ENCODE measurements around the gene HECTD4.

Gene HECTD4

DNA sequence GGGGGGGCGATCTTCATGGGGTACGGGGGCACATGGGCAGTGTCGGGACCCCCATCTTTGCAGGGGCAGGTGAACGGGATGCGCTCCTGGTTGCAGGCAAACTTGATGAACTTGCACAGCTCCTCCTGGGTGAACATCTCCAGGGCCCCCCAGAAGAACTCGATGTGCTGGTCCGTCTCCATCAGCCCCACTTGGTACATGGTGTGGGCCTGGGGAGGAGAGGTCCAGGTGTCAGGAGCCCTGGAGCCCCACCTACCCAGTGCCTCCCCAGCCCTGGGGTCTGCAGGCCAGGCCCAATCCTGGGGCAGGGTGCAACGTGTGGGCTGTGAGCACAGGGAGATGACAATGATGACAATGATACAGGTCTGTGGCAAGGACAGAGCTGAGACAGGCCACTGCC is 219.2 kb downstream of the HECTD4 start:
- Histone ChIP-seq H3K4me2 (ENCODE audit: low read depth, low read length, poor library complexity, severe bottlenecking) (no peak overlapping the region), H3K79me2 (ENCODE audit: insufficient read depth, low read length) (no peaks in the 10 kb centered on the region), H3K9me2 (replicated peaks; ENCODE audit: low read depth, low read length) (no peaks in the 10 kb centered on the region), H3K9ac (ENCODE audit: low read depth, low read length, poor library complexity, severe bottlenecking) (no peak overlapping the region), H3K36me3 (ENCODE audit: insufficient read depth, low read length) (peaks cover 18% of the 10 kb centered on the region; the same call in 1 of the 2 replicates), H3K9me3 (ENCODE audit: insufficient read depth, low read depth, low read length) (no peaks in the 10 kb centered on the region), H3K4me1 (ENCODE audit: insufficient read depth, low read length, poor library complexity, severe bottlenecking) (no peaks in the 10 kb centered on the region), H3K4me3 (ENCODE audit: low read length, poor library complexity, severe bottlenecking) (no peak overlapping the region), H3K27me3 (ENCODE audit: insufficient read depth, low read length, poor library complexity, severe bottlenecking) (no peaks in the 10 kb centered on the region), H3F3A (ENCODE audit: low read depth) (no peaks in the 10 kb centered on the region), H4K20me1 (ENCODE audit: insufficient read depth, low read length, poor library complexity, severe bottlenecking) (no peaks in the 10 kb centered on the region), H2AFZ (ENCODE audit: low read length) (no peak overlapping the region)
- no peak for TF ChIP-seq EZH2phosphoT487 (IDR thresholded peaks at IDR 0.05; ENCODE audit: borderline replicate concordance)
- TF ChIP-seq, protein P1, sequence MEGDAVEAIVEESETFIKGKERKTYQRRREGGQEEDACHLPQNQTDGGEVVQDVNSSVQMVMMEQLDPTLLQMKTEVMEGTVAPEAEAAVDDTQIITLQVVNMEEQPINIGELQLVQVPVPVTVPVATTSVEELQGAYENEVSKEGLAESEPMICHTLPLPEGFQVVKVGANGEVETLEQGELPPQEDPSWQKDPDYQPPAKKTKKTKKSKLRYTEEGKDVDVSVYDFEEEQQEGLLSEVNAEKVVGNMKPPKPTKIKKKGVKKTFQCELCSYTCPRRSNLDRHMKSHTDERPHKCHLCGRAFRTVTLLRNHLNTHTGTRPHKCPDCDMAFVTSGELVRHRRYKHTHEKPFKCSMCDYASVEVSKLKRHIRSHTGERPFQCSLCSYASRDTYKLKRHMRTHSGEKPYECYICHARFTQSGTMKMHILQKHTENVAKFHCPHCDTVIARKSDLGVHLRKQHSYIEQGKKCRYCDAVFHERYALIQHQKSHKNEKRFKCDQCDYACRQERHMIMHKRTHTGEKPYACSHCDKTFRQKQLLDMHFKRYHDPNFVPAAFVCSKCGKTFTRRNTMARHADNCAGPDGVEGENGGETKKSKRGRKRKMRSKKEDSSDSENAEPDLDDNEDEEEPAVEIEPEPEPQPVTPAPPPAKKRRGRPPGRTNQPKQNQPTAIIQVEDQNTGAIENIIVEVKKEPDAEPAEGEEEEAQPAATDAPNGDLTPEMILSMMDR (conservative IDR thresholded peaks at IDR 0.05; ENCODE audit: low read length) = no peak

DNA sequence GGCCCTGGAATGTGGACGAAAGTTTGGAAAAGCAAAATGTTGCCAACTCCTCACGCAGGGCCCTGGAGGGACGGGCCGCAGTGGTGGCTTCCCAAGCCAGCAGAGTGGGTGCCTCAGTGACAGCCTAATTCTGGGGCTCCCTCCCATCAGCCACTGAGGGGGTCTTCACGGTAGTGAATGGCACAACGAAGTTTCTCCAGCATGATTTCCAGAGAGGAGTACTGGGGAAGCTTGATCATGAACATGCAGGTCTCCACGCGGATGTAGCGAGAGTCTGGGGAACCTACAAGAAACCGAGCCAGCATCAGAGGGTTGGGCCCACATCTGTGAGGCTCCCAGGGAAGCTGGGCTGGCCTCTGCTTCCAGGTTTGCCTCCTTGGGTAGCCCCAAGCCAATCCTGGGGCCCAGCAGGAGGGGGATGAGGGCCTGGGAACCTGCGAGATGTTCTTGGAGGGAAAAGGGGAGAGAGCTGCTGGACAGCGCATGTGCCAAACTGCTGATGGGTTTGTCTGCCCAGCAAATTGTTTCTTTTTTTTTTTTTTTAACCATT is 219.9 kb downstream of the HECTD4 start:
- no peaks in the 10 kb centered on the region for H4K20me1 ChIP-seq (ENCODE audit: insufficient read depth, low read length, poor library complexity, severe bottlenecking)
- peaks cover 18% of the 10 kb centered on the region; the same call in 1 of the 2 replicates for H3K36me3 ChIP-seq (ENCODE audit: insufficient read depth, low read length)
- H3K9ac ChIP-seq (ENCODE audit: low read depth, low read length, poor library complexity, severe bottlenecking) = no peak overlapping the region
- no peaks in the 10 kb centered on the region for H3K9me3 ChIP-seq (ENCODE audit: insufficient read depth, low read depth, low read length)
- TF ChIP-seq, protein P1 (conservative IDR thresholded peaks at IDR 0.05; ENCODE audit: low read length) = no peak
- TF ChIP-seq EZH2phosphoT487 (IDR thresholded peaks at IDR 0.05; ENCODE audit: borderline replicate concordance) = no peak
- H3K79me2 ChIP-seq (ENCODE audit: insufficient read depth, low read length) = no peaks in the 10 kb centered on the region
- H3K4me1 ChIP-seq (ENCODE audit: insufficient read depth, low read length, poor library complexity, severe bottlenecking) = no peaks in the 10 kb centered on the region
- no peak overlapping the region for H2AFZ ChIP-seq (ENCODE audit: low read length)
- H3K27me3 ChIP-seq (ENCODE audit: insufficient read depth, low read length, poor library complexity, severe bottlenecking) = no peaks in the 10 kb centered on the region
- H3F3A ChIP-seq (ENCODE audit: low read depth) = no peaks in the 10 kb centered on the region
- H3K9me2 ChIP-seq (replicated peaks; ENCODE audit: low read depth, low read length) = no peaks in the 10 kb centered on the region
- no peak overlapping the region for H3K4me3 ChIP-seq (ENCODE audit: low read length, poor library complexity, severe bottlenecking)
- H3K4me2 ChIP-seq (ENCODE audit: low read depth, low read length, poor library complexity, severe bottlenecking) = no peak overlapping the region

- Histone ChIP-seq H3K4me3 (ENCODE audit: low read length, poor library complexity, severe bottlenecking) (no peak overlapping the region), H3K4me2 (ENCODE audit: low read depth, low read length, poor library complexity, severe bottlenecking) (no peak overlapping the region), H3K4me1 (ENCODE audit: insufficient read depth, low read length, poor library complexity, severe bottlenecking) (no peaks in the 10 kb centered on the region), H3F3A (ENCODE audit: low read depth) (no peaks in the 10 kb centered on the region), H3K27me3 (ENCODE audit: insufficient read depth, low read length, poor library complexity, severe bottlenecking) (no peaks in the 10 kb centered on the region), H3K9ac (ENCODE audit: low read depth, low read length, poor library complexity, severe bottlenecking) (no peak overlapping the region), H3K79me2 (ENCODE audit: insufficient read depth, low read length) (no peaks in the 10 kb centered on the region), H4K20me1 (ENCODE audit: insufficient read depth, low read length, poor library complexity, severe bottlenecking) (no peaks in the 10 kb centered on the region), H3K9me2 (replicated peaks; ENCODE audit: low read depth, low read length) (no peaks in the 10 kb centered on the region), H2AFZ (ENCODE audit: low read length) (no peak overlapping the region), H3K36me3 (ENCODE audit: insufficient read depth, low read length) (peaks cover 18% of the 10 kb centered on the region; the same call in 1 of the 2 replicates), H3K9me3 (ENCODE audit: insufficient read depth, low read depth, low read length) (no peaks in the 10 kb centered on the region)
- TF ChIP-seq, protein P1 (conservative IDR thresholded peaks at IDR 0.05; ENCODE audit: low read length) = no peak
- no peak for TF ChIP-seq EZH2phosphoT487 (IDR thresholded peaks at IDR 0.05; ENCODE audit: borderline replicate concordance)
Measured at GRCh38 chr12:112161711-112162110, 220.5 kb downstream of the HECTD4 start.

Data from Loucy (cell line).